Measurements from ENCODE around the gene SFXN2.

Gene SFXN2

DNA sequence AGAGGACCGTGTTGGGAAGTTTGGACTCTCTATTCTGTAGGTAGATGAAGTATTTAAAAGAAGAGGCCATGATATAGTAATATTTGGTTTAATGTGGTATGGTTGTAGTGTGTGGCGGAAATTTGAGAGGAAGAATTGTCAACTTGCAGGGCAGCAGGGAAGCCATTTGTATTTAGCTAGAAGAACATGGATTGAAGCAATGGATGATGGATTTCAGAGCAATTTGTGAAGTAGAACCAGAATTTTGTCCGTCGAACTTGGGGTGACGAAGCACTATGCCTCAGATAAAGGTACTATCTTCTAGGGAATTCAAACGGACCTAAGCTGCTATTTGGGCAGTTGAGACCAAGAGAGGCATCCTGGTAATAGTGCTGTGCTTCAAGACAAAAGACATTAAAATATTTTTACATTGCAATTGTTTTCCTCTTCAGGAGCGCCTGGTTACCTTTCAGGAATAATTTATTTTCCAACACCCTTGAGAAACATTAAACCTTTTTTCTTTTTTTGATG is 28.7 kb downstream of the SFXN2 start:
- H3K4me3 ChIP-seq (ENCODE audit: low read depth, low read length): no peak overlapping the region
- TF ChIP-seq, protein P1, sequence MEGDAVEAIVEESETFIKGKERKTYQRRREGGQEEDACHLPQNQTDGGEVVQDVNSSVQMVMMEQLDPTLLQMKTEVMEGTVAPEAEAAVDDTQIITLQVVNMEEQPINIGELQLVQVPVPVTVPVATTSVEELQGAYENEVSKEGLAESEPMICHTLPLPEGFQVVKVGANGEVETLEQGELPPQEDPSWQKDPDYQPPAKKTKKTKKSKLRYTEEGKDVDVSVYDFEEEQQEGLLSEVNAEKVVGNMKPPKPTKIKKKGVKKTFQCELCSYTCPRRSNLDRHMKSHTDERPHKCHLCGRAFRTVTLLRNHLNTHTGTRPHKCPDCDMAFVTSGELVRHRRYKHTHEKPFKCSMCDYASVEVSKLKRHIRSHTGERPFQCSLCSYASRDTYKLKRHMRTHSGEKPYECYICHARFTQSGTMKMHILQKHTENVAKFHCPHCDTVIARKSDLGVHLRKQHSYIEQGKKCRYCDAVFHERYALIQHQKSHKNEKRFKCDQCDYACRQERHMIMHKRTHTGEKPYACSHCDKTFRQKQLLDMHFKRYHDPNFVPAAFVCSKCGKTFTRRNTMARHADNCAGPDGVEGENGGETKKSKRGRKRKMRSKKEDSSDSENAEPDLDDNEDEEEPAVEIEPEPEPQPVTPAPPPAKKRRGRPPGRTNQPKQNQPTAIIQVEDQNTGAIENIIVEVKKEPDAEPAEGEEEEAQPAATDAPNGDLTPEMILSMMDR (IDR thresholded peaks at IDR 0.05; ENCODE audit: control insufficient read depth, extremely low read depth, insufficient read depth): no peak

DNA sequence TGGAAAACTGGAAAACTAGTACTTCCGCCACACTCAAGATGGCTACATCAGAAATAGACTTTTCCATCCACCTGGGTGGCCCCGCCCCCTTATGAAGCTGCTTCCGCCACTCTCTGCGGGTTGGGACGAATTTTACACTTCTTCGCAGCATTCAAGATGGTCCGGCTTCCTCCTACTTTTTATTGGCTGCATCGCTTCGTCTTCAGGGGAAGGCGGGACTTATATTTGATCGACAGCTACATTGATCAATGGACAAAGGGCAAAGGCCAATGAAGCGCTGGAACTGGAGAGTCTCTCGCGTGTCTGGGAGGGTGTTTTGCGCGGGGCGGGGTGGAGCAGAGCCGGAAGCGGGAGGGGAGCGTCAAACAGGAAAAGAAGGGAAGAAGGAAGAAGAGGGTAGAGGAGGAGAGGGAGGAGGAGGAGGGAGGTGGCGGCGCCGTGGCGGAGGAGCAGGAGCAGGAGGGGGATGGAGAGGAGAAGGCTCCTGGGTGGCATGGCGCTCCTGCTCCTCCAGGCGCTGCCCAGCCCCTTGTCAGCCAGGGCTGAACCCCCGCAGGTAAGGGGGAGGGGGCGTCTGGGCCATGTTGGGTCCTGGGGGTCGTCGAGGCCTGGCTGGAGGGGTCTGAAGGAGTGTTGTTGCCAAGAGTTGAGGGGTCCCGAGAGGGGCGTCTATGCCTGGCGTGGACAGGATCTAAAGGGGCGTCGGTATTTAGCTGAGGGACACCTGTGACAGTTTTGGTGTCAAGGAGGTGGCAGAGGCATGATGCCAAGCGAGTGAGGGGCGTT is 29.3 kb downstream of the SFXN2 start, which contains the start of gene WBP1L:
WBP1L (plus strand) TSS at position 361 of the 786 bp plus-strand sequence; CDS start at position 467, 106 bp downstream.
- DNase-seq (ENCODE audit: low read depth): peak; percentile 99
- TF ChIP-seq, protein P1 (IDR thresholded peaks at IDR 0.05; ENCODE audit: control insufficient read depth, extremely low read depth, insufficient read depth): no peak
- H3K4me3 ChIP-seq (ENCODE audit: low read depth, low read length): peak within 1 kb of the TSS; percentile 93

More for the DNA sequence above, 28.7 kb downstream of the SFXN2 start:
- DNase-seq (ENCODE audit: low read depth): no peak

DNA sequence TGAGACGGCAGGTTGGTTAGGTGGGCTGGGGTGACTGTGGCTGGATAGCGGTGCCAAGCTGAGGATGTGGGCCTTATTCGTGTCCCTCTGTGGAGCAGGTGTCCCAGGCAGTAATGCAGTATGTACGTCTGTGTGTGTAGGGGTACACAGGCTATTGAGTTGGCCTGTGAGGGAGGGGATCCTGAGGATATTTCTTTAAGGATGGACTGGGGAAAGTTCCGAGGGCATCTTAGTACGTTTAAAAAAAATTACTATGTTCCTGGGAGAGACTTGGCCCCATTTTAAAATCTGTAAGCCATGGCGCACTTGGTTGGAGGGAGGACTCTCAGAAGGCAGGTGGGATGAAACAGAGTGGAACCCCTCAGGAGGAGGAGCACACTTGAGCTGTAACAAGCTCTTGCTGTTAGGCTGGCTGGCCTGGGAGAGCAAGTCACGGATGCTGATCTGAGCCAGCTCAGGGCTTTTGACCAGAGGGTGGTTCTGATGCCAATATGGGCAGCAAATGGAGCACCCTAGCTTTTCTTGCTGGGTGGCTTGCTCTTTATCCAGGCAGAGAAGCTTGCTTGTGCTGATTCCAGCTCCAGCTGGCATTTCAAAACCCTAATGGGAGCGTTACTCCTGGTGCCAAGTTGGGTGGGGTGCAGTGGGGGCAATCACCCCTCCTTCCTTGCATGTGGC is 30.1 kb downstream of the SFXN2 start:
- H3K4me3 ChIP-seq (ENCODE audit: low read depth, low read length): peak overlapping the region; percentile 93
- no peak for DNase-seq (ENCODE audit: low read depth)
- TF ChIP-seq, protein P1 (IDR thresholded peaks at IDR 0.05; ENCODE audit: control insufficient read depth, extremely low read depth, insufficient read depth): no peak

DNA sequence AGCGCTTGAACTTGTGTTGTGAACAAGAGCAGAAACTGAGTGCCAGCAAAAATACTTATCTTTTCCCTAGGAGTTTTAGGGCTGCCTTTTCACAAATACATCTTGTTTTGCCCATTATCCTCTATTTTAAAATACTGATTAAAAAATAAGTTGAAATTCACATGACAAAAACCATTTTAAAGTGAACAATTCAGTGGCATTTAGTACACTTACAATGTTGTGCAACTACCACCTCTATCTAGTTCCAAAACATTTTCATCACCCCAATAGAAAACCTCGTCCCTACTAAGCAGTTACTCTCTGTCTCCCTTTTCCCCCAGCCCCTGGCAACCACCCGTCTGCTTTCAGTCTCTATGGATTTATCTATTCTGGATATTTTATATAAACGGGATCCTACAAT is 30.7 kb downstream of the SFXN2 start:
- peak overlapping the region; percentile 93 for H3K4me3 ChIP-seq (ENCODE audit: low read depth, low read length)
- TF ChIP-seq, protein P1 (IDR thresholded peaks at IDR 0.05; ENCODE audit: control insufficient read depth, extremely low read depth, insufficient read depth): no peak
- DNase-seq (ENCODE audit: low read depth): no peak

DNA sequence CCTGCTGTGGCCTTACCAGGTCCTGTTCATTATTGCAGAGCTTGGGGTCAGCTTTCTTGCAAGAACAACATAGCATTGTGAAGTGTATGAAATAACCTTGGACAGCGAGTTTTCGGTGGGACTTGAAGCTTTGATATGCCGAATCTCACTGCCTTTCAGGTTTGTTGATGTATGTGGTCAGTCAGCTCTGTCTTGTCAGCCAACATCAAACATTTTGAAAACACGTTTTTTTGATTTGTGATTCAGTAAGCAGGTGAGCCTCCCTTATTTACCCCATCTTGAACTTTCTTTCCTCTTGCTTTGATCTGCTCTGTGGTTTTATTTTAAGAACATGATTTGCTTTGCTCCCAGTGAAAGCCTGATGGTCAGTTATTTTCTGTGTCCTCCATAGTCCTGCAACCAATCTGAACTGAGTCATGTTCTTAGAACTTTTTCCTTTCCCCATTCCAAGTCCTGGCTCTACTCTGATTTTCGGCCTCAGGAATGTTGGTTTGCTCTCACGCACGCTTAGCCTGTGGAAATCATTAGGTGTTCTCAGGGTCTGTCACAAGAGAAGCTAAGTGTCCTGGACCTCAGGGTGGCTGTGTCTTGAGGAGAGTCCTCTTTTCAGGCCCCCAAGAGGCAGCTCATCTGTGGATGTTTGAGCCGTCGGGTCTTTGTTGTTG is 38.0 kb downstream of the SFXN2 start:
- TF ChIP-seq, protein P1 (IDR thresholded peaks at IDR 0.05; ENCODE audit: control insufficient read depth, extremely low read depth, insufficient read depth): no peak
- H3K4me3 ChIP-seq (ENCODE audit: low read depth, low read length): no peak overlapping the region
- no peak for DNase-seq (ENCODE audit: low read depth)

DNA sequence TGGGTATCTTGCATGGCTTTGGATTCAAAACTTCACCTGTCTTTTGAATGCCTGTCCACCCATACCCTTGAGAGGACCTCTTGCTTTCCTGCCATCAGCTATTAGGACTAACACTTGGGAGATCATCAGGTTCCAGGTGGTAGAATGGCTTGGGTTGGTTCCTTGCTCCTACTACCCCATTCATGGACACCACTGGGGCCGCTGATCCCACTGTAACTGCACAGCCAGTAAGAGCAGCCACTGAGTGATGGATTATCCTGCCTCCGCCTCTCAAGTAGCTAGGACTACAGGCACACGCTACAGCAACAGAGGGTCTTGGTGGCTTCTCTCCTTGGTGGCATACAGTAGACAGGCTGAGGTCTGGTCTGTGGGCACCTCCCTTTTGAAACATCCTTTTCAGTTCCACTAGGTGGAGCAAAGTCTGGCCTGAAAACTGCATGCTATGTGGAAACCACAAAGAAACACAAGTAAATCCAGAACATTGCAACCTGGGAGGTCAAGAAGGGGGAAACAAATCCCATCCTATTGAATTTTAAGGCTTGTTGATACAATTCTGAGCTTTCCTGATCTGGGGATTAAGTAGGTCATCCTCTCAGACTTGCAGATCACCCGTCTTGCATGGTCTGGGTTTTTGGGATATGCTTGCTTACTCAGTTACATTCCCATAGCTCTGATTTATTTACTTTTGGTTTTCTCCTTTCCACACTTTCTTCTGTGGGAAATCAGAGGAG is 38.7 kb downstream of the SFXN2 start:
- TF ChIP-seq, protein P1 (IDR thresholded peaks at IDR 0.05; ENCODE audit: control insufficient read depth, extremely low read depth, insufficient read depth): peak; percentile 52
- no peak overlapping the region for H3K4me3 ChIP-seq (ENCODE audit: low read depth, low read length)
- DNase-seq (ENCODE audit: low read depth): no peak
